GM13977 (cell line): ENCODE data around the gene FGF19.
"Not testable (repeated sequence)": the region's sequence is repeated elsewhere in the genome, so short reads cannot be mapped to it uniquely, and the experiment has no call there.

Experiments
- DNase-seq: peaks from one replicate; pipeline ENCODE4 v3.0.0; 2012; ENCODE audit warnings: low spot score
- in situ Hi-C: fragments of 300-500 bp; cut with MboI; formaldehyde crosslinking; loops from one replicate; pipeline ENCODE4 v1.12.0; 2022; ENCODE audit warnings: low sequenced_read_pairs, low pct_unique_long_range_greater_than_20kb, mixed read lengths, inconsistent platforms; ENCODE audit not compliant: unreplicated experiment
- TF ChIP-seq, protein P1 (sequence below): IDR thresholded peaks from 2 replicates; pipeline ENCODE4 v1.5.1; 2012; ENCODE audit warnings: mild to moderate bottlenecking, control low read depth; ENCODE audit not compliant: insufficient read depth; ENCODE audit errors: extremely low read depth, missing control alignments

The FGF19 gene

GRCh38 chr11:69692422-69692821 is 11.4 kb downstream of the FGF19 start:
- in situ Hi-C loops, result loop anchor here (25.0 kb wide), 1 partner anchor 495 kb away; no protein-coding TSS in a partner anchor
- DNase-seq, result no peak
- TF ChIP-seq, protein P1, sequence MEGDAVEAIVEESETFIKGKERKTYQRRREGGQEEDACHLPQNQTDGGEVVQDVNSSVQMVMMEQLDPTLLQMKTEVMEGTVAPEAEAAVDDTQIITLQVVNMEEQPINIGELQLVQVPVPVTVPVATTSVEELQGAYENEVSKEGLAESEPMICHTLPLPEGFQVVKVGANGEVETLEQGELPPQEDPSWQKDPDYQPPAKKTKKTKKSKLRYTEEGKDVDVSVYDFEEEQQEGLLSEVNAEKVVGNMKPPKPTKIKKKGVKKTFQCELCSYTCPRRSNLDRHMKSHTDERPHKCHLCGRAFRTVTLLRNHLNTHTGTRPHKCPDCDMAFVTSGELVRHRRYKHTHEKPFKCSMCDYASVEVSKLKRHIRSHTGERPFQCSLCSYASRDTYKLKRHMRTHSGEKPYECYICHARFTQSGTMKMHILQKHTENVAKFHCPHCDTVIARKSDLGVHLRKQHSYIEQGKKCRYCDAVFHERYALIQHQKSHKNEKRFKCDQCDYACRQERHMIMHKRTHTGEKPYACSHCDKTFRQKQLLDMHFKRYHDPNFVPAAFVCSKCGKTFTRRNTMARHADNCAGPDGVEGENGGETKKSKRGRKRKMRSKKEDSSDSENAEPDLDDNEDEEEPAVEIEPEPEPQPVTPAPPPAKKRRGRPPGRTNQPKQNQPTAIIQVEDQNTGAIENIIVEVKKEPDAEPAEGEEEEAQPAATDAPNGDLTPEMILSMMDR, result no peak

DNA sequence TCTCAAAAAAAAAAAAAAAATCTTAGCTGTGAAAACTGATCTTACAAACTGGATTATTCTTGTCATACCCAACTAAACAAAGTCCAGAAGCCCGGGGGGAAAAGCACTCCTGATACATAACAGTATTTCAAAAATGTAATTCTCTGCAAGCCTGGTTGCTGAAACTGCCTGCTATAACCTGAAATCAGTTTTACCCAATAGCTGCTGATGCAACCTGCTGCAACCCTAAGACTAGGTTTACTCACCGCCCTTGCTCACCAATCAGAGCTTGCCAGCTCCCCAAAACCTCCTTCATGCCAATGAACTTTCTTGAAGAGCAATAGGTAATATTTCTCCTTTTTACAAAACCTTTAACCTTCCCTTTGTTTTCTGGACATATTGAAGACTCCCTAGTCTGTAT is 12.4 kb downstream of the FGF19 start:
- TF ChIP-seq, protein P1, result no peak
- DNase-seq, result no peak
- in situ Hi-C loops, result loop anchor here (25.0 kb wide), 1 partner anchor 496 kb away; no protein-coding TSS in a partner anchor

- TF ChIP-seq, protein P1, result no peak
- in situ Hi-C loops, result loop anchor here (25.0 kb wide), 1 partner anchor 498 kb away; no protein-coding TSS in a partner anchor
- DNase-seq, result no peak
Measured at GRCh38 chr11:69689484-69690319, 14.1 kb downstream of the FGF19 start.

GRCh38 chr11:69687969-69688771 is 15.7 kb downstream of the FGF19 start:
- in situ Hi-C loops, result loop anchor here (25.0 kb wide), 1 partner anchor 499 kb away; no protein-coding TSS in a partner anchor
- DNase-seq, result not testable (repeated sequence)

DNA sequence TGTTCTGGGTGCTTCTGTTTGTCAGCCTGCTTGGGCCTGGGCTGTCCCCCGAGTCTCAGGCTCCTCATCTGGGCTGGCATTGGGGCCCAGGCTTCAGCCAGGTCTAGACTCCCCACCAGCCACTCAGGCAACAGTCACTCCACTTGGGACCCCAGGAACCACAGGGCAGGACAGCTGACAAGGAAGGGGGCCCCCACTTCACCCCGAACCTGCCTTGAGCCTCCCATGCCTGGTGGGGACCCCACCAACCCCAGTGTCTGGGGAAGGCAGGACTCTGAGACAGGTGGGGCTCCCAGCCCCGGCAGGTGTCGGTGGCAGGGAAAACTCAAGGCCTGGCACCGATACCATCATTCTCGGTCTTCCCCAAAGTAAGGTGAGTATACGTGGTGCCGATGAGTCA is 17.0 kb downstream of the FGF19 start:
- TF ChIP-seq, protein P1, result no peak
- no peak for DNase-seq
- in situ Hi-C loops, result loop anchor here (25.0 kb wide), 1 partner anchor 500 kb away; no protein-coding TSS in a partner anchor

- in situ Hi-C loops, result loop anchor here (25.0 kb wide), 1 partner anchor 501 kb away; no protein-coding TSS in a partner anchor
- TF ChIP-seq, protein P1, result no peak
Measured at GRCh38 chr11:69686452-69686851, 17.4 kb downstream of the FGF19 start.

DNA sequence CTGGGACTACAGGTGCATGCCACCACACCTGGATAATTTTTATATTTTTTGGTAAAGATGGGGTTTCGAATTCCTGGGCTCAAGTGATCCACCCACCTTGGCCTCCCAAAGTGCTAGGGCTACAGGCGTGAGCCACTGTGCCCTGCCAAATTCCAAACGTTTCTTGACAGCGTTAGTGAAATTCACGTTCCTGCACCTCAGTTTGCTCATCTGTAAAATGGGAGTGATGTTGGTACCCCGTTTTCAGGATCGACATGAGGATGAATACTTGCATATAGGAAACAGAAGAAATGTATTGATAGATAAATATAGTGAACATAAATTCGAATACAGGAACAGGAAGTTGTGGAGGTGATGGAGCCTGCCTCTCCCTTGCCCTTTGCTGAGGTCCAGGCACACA is 18.5 kb downstream of the FGF19 start:
- DNase-seq, result no peak
- TF ChIP-seq, protein P1, result no peak
- in situ Hi-C loops, result loop anchor here (25.0 kb wide), 1 partner anchor 502 kb away; no protein-coding TSS in a partner anchor

More at GRCh38 chr11:69686452-69686851, 17.4 kb downstream of the FGF19 start:
- no peak for DNase-seq
